Measurements from ENCODE around the gene MRPL40.
"Not testable (repeated sequence)": the region's sequence is repeated elsewhere in the genome, so short reads cannot be mapped to it uniquely, and the experiment has no call there.

MRPL40 gene

DNA sequence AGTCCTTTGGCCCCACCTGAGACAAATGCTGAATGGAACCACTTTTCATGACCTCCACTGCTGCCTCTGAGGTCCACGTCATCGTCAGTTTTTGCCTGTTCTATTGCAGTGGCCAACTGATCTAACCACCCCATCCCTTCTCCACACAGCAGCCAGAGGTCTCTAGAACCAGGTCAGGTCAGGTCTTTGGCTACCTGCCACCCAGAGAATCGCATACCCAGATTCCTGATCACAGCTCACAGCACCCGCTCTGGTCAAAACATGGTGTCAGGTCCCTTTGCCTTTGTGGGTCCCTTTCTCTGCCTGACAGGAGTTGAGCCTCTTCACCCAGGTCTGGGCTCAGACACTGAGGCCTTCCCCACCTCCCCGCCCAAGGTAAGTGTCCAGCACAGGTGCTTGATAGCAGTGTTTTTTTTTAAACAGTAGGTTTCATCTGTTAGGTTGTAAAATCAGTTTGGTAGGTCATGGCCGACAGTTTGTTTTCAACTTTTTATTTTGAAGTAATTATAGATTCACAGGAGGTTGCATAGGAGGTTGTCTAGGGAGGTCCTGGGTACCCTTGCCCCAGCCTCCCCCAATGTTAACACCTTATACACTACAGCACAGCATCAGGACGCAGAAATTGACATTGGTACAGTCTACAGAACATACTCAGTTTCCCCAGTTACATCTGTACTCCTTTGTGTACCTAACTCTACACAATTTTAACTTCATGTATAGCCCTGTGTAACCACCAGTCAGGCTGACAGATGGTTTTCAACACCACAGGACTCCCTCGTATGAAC is 8.3 kb downstream of the MRPL40 start:
- DNase-seq (ENCODE audit: low spot score), result no peak

DNA sequence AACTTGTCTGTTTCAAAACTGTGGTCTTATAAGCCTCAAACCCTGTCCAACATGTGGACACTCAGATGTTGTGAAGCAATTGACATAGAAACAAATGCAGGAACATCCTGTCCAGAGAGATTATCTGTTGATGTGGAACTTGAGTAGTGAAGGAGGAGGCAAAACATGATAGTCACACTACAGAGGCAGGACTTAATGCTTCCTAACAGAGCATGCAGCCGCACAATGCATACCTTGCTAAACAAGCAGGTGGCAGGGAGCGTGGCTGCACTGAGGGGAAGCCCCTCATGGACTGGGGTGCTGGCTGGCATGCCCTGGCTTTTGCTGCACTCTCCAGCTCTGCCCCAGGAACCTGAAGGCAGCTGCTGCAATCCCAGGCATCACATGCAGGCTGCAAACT is 9.8 kb downstream of the MRPL40 start:
- no peak for DNase-seq (ENCODE audit: low spot score)

DNA sequence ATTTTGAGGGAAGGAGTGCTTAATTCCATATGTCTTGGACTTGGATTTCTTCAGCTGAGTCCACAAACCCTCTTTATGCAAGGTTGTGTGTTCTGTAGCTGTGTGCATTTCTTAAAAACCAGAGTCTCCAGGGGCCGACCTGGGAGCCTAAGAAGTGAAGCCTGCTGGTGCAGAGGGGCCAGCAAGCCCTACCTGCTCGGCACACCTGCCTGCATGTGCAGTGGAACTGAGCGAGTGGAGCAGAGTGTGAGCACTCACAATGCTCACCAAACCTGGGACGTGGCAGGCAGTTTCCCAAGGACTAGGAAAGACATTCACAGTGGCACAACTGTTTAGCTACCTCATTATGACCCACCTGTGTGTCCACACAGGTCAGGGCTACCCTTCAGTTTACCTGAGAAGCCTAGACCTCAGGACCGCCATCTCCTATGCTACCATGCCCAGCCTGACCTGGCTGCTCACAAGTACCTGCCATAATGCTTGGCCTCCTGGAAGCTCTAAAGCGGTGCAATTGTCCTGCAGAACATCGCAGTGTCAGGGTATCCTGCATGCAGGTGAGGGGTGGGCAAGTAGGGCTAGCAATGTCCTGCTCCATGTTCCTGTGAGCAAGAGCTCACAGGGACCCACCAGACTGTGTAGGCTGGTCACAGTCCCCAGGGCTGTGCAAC is 11.3 kb downstream of the MRPL40 start:
- no peak for DNase-seq (ENCODE audit: low spot score)

DNA sequence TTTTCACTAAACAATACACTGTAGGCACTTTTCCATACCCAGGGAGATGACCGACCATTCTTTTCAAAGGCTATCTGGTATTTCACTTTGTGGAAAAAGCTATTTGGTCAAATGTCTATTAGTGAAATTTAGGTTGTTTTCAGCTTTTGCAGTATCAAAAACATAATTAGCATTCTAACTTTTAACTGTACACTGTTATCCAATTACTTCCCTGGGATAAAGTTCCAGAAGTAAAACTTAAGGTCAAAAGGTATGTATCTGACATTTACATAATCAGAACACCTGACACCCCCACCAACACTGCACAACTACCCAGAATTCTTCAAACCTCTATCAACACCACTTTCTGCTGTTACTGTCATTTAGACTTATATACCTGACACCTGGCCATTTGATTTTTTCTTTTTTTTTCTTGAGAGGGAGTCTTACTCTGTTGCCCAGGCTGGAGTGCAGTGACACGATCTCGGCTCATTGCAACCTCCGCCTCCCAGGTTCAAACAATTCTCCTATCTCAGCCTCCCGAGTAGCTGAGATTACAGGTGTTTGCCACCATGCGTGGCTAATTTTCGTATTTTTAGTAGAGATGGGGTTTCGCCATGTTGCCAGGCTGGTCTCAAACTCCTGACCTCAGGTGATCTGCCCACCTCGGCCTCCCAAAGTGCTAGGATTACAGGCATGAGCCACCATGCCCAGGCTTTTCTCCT is 13.1 kb downstream of the MRPL40 start:
- not testable (repeated sequence) for DNase-seq (ENCODE audit: low spot score)

DNA sequence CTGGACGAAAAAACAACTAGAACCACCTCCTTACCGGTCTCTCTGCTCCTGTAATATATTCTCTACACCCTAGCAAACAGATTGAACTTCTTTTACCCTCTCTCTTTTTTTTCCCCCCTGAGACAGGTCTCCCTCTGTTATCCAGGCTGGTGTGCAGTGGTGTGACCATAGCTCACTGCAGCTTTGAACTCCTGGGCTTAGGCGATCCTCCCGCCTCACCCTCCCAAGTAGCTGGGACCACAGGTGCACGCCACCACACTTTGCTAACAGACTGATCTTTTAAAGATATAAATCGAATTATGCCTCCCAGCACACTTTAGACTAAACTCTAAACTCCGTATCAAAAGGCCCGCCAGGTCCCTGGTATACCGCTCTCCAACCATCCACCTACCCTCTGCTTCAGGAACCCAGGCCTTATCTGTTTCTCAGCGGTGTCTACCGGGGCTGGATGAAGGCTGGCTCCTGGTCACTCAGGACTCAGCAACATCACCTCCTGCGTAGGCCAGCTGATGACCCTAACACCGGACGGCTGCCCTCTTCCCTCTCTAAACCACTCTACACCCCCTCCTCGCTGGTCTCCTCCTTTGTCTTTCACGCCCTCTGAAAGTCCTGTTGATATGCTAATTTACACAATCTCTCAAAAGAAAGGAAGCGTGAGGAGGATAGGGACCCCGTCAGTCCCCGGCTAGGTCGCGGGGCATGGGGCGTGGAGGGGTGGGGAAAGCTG is 14.4 kb downstream of the MRPL40 start:
- peak; percentile 9 for DNase-seq (ENCODE audit: low spot score)

DNA sequence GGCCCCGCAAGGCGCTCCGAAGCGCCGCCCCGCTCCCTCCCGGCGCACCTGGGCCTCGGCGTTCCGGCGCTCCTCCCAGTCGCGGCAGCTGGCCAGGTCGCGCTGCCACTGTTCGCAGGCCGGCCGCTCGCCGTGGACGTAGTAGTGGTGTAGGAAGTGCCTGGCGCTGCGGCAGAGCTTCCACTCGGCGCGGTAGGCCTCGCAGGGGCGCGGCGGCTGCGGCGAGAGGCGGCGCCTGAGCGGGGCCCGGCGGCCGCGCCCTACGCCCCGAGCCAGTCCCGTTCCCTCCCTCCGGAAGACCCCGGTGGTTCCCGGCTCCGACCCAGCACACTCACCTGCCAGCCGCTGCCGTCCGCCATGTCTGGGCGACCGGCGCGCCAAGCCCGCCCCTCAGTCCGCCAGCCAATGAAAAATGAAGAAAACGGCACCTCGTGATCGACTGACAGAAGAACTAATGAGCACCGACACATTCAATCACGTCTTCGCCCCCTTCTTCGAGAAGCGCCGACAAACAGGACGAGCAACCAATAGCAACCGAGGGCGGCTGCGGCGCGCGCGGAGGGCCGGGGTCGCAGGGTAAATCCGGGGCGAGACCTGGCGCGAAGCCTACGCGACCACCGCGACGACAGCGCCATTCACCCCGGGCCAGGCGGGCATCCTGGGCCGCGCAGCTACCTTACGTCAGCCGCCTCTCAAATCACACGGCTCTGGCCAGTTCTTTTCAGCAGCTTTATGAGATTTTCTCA is 15.2 kb downstream of the MRPL40 start, which contains the start of gene C22orf39:
TSS of gene C22orf39 (minus strand) at position 382 of the 746 bp plus-strand sequence. CDS start at position 359, 23 bp downstream.
- peak; percentile 94 for DNase-seq (ENCODE audit: low spot score)

DNA sequence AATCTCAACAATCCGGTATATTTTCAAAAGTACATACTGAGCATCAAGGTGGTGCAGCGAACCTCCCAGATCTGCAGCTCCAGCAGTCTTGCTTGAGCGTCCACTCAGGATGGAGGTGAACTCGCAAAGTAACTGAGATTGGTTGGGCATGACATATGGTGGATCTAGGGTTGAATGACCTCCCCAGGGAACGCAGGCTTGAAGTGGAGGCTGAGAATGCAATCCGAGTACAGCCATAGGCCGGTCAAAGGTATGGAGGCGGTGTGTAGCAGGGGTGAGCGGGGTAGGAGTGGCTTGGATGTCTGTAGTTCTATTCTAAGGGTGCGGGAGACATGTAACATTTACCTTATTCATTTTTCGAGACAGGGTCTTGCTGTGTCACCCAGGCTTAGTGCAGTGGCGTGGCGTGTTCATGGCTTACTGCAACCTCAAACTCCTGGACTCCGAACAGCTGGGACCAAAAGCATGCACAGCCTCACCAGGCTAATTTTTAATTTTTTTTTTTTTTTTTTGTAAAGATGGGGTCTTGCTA is 15.8 kb downstream of the MRPL40 start:
- DNase-seq (ENCODE audit: low spot score), result peak; percentile 49

DNA sequence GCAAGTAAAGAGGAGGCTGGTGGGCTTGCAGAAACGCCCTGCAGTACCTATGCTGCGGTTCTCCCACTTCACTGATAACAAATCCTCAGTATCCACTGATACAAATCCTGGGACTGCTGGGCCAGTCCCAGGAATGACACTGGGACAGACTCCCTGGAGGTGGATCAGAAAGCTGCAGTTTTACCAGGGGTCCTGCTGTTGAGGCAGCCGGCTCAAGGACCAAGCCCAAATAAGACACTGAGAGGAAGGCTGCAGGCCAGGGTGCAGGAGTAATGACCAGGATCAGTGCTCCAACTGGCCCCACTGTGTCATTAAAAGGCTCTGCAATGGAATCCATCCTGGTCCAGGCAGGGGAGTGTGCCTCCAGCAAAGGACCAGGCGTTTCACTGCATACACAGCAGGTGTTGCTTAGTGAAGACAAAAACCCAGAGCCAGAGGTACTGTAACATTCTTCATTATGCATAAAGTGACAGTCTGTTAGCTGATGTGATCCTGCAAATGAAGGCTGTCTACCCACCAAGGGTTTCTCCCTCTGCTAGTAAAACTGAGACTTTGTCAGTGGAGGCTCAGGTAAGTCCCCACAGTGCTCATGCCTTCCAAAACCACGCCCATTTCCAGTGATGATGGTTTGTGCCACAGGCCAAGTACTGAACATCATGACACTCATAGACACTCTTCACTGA is 16.5 kb downstream of the MRPL40 start:
- no peak for DNase-seq (ENCODE audit: low spot score)

DNA sequence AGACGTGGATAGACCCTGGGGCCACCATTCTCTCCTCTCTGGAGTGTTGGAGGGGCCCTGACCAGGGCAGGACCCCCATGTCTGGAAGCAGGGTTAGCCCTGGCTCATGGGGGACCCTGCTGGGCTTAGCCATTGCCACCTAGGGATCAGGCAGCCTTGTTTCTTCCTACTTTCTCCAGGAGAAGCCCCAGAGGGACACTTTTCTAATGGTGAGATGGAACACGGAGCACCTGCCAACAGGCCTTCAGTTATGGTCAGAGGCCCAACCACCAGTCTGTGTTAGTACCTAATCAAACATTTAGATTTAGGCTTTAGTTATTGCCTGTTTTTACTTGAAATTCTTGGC is 17.1 kb downstream of the MRPL40 start:
- DNase-seq (ENCODE audit: low spot score), result no peak

DNA sequence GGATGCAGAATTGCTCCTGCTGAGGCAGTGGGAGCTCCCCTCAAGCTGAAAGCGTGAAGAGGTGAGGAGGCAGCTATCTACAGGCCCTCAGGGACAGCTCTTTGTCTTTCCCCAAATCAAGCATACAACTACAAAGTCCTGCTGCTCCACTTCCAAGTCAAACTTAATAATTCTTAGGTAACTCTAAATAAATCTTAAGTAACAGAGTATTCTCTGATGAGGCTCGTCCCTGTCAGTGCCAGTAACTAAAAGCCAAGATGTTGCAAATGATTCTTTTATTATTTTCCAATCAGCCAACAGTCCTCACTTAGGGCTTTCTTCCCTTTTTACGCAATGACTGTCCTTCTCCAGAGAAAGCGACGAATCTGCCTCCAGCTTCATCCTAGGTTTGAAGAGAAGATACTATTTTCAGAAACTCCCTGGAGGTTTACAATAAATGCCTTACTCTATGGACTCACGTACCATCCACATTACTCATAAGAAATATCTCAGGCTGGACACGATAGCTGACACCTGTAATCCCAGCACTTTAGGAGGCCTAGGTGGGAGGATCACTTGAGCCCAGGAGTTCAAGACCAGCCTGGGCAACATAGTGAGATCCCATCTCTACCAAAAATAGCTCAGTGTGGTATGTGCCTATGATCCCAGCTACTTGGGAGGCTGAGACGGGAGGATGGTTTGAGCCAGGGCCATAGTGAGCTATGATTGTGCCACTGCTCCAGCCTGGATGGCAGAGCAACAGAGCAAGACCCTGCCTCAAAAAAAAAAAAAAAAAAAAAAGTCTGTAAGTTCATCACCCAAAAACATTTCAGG is 18.2 kb downstream of the MRPL40 start:
- no peak for DNase-seq (ENCODE audit: low spot score)

DNA sequence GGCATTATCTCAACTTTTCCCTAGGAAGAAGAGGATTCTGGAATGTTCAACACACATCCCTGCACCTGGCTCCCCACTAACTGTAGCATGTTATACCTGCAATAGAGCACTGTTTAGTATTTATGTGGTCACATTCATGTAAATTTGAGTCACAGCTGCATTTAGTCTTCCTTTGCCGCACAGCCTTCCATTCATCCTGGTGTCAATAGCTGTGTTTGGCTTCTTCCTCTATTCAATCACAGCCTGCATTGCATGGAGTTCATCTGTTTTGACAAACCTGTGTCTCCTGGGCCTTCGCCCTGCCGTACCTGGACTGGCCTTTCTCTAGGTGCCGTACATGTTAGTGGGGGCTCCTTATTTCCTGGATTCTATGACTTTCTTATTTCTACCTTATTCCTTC is 19.2 kb downstream of the MRPL40 start:
- DNase-seq (ENCODE audit: low spot score), result no peak

DNA sequence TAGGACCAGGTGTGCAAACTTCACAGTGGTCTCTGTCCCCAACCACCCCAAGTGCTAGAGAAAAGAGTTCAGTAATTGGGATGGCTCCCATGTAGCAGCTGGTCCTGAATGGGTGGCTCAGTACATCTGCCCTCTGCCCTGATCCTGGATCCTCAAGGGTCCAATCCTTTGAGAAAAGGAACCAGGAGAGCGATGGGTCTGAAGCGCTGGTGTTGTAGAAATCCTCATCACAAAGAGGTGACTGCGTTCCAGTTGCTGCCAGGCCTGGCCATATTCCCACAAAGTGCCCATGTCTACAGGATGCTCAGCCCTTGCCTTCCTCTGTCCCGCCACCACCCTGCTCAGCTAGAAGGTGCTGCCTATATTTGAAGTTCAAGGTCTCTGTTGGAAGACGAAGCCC is 21.4 kb downstream of the MRPL40 start:
- no peak for DNase-seq (ENCODE audit: low spot score)

DNA sequence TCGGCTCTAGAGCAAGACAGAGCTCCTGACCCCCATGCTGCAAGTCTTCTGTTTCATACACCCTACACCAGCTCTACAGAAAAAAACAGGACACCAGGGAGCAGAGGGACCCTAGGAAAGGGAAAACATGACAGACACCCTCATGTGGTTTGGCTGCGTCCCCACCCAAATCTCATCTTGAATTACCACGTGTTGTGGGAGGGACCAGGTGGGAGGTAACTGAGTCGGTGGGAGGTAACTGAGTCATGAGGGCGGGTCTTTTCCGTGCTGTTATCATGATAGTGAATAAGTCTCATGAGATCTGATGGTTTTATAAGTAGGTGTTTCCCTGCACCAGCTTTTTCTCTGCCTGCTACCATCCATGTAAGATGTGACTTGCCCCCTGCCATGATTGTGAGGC is 21.8 kb downstream of the MRPL40 start:
- DNase-seq (ENCODE audit: low spot score), result no peak

DNA sequence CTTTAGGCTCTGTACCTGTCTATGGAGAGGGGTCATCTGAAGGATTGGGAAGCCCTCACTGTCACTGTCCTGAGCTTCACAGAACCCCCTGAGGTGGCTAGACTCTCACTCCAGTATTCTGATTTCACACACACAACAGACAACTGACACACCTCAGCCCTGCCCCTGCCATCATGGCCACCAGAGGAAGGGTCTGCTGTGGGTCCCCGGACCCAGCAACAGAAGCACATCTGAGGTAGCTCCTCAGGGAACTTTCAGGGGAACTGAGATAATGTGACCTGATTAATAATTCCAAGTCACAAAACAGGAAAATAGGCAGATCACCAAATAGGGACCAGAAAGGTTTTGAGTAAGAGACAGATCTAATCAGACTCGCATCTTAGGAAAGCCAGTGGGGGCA is 22.7 kb downstream of the MRPL40 start:
- DNase-seq (ENCODE audit: low spot score), result no peak

DNA sequence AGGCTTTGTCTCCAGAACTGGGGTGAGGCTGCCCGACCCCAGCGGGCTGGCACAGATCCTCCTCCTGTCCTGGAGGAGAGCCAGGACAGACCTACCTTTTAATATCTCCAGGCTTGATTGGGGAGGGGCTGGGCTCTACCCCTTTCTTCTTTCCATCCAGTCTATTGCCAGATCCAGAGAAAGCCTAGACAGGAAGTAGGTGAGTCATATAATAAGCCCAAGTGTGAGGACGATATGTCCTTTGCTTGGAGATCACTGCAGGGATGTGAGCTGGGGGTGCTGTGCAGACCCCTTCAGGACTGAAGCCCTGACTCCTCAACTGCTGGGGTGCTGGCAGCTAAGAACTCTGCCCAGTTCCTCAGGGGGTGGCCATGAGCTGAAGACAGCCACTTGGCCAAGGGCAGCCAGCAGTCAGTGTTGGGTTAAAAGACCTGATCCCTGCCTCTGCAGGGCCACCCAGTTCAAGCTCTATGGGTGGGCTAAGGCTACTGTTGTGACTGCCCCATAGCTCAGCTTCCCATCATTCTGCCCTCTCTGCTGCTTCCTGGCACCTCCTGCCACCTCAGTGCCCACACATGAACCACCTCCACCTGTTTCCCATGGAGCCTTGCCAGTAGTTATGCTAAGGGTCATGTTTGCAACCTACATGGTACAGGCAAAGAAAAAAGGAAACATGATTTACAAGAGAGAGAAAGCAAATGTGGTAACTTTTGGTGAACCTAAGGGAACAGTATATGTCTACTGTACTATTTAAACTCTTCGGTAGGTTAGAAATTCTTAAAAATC is 23.4 kb downstream of the MRPL40 start:
- no peak for DNase-seq (ENCODE audit: low spot score)

DNA sequence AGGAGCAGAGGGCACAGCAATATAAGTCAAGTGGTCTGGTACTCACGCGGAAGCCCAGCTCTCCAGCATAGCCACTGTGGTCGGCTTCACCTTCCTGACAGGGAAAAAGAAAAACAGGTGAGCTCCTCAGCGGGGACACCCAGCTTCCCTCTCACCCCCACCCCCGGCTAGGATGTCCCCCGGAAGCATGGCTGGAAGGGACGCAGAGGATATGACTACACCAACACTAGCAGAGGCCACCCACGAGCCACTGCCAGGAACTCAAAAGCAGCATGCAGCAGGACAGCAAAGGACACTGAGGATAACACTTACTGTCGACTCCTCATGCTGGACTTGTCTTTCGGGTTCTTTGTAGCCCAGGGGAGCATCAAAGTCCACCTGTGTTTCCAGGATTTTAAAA is 24.2 kb downstream of the MRPL40 start:
- no peak for DNase-seq (ENCODE audit: low spot score)

DNA sequence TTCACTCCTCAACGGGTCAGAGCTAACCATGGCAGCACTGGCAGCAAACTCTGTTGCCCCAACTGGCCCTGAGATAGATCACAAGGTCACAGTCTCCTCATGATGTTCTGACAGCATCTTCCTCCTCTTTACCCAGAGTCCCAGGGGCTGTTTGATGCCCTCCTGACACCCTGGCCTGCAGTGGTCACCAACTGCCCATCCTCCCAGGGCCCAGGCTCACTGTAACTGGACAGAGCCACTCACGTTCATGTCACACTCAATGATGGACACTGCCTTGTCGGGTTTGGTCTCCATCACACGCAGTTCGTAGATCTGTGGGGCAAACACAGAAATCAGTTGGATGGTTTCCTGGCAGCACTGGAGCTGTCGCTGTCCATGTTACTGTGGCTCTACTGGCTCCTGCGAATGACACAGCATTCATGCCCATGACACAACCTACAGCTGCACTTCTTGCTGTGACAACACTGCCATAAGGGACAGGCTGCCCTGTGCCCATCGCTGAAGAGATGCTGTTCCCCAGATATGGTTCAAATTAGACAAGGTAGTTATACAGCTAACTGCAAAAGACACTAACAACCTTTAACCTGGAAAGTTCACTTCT is 25.6 kb downstream of the MRPL40 start:
- DNase-seq (ENCODE audit: low spot score), result no peak

DNA sequence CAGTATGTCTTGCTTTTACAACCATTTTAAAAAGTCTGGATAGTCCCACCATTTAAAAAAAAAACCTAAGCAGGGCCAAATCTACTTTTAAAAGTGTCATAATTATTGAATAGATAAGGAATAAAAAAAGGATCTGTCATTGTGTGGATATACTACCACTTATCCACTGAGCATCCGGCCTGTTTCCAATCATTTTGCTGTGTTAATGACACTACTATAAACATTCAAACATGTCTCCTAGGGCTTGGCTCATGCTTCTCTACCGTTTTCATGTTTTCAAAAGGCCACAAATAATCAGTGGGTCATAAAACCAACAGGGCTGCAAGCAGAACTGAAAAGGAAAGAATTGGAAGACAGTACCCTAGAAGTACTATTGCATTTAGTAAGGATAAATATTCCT is 27.7 kb downstream of the MRPL40 start:
- DNase-seq (ENCODE audit: low spot score), result no peak

DNA sequence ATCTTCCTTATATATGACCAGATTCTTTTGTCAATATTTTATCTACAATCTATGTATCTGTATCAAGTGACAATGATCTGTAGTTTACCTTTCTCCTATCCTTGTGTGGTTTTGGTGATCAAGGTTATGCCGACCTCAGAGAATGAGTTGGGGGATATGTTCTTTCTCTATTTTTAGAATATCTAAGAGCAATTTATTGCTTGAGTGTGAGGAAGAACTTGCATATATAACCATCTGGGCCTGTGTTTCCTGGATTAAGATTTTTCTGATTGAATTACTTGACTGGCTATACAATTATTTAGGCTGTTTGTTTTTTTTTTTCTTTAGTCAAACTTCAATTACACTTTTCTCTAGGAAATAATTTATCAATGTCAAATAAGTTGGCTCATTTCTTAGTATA is 29.2 kb downstream of the MRPL40 start:
- no peak for DNase-seq (ENCODE audit: low spot score)

All from kidney tubule cell (primary cell).